HL-60 (cell line): ENCODE measurements around the gene DEFB116.

Experiments
- DNase-seq, 2 experiments: peaks; one replicate each; pipeline ENCODE4 v3.0.0-alpha.2; 2010 to 2020; ENCODE audit warnings: low read depth in 1 of 2, low spot score in 1 of 2
- H3K27ac ChIP-seq: fragments of 250-450 bp; sonication (Bioruptor Pico); replicated peaks from 2 replicates; pipeline ENCODE4 v1.5.1; 2020; ENCODE audit warnings: mild to moderate bottlenecking, moderate library complexity
- H3K27me3 ChIP-seq: fragments of 250-450 bp; sonication (Bioruptor Pico); 2 replicates; pipeline ENCODE4 v1.5.1; 2021; ENCODE audit warnings: mild to moderate bottlenecking, moderate library complexity; ENCODE audit not compliant: insufficient read depth, poor library complexity, severe bottlenecking
- H3K4me3 ChIP-seq: replicated peaks from 2 replicates; pipeline ENCODE4 v1.5.1; 2011; ENCODE audit warnings: mild to moderate bottlenecking, control low read depth, low read length; ENCODE audit not compliant: insufficient read depth
- CTCF ChIP-seq: IDR thresholded peaks from one replicate; pipeline ENCODE4 v1.5.1; 2011; ENCODE audit warnings: low read length, control low read depth, inconsistent platforms; ENCODE audit not compliant: insufficient read depth
- GABPA ChIP-seq: IDR thresholded peaks from 2 replicates; pipeline ENCODE4 v1.6.1; 2012; ENCODE audit warnings: low read depth
- POLR2AphosphoS5 ChIP-seq: IDR thresholded peaks from 2 replicates; pipeline ENCODE4 v1.6.1; 2012; ENCODE audit warnings: low read depth
- REST ChIP-seq: IDR thresholded peaks from 2 replicates; pipeline ENCODE4 v1.6.1; 2012; ENCODE audit warnings: low read depth; ENCODE audit not compliant: insufficient replicate concordance
- SPI1 ChIP-seq: IDR thresholded peaks from 2 replicates; pipeline ENCODE4 v1.6.1; 2012; ENCODE audit warnings: low read depth, mild to moderate bottlenecking, borderline replicate concordance
- long read RNA-seq: library from polyadenylated mRNA; unstranded; transcript quantifications from one replicate; pipeline ENCODE4 v2.0.0, GENCODE V29; 2020

The DEFB116 gene
- long read RNA-seq: 0 reads

- TF ChIP-seq CTCF (no peak), GABPA (no peak), REST (no peak), SPI1 (no peak), POLR2AphosphoS5 (no peak)
- Histone ChIP-seq H3K27ac (no peak within 1 kb of the TSS), H3K27me3 (no peaks in the 10 kb centered on the region), H3K4me3 (no peak within 1 kb of the TSS)
- no peak for DNase-seq
These were observed at the start of gene DEFB116 for GRCh38 chr20:31308535-31309162. Gene DEFB116, minus strand, starts transcription at chr20:31308585. Its CDS starts 0 bp downstream, at chr20:31308585.

GRCh38 chr20:31355981-31356380, 47.6 kb upstream of the DEFB116 start:
- no peak for TF ChIP-seq SPI1
- TF ChIP-seq POLR2AphosphoS5: no peak
- TF ChIP-seq GABPA: no peak
- TF ChIP-seq REST: no peak
- TF ChIP-seq CTCF: no peak
- Histone ChIP-seq H3K4me3 (no peak overlapping the region), H3K27ac (no peak overlapping the region), H3K27me3 (no peaks in the 10 kb centered on the region)
- DNase-seq: no peak

GRCh38 chr20:31341470-31341869, 33.1 kb upstream of the DEFB116 start:
- no peak overlapping the region for H3K4me3 ChIP-seq
- no peak for DNase-seq
- no peak overlapping the region for H3K27ac ChIP-seq
- no peaks in the 10 kb centered on the region for H3K27me3 ChIP-seq
- no peak for TF ChIP-seq CTCF
- no peak for TF ChIP-seq POLR2AphosphoS5
- no peak for TF ChIP-seq SPI1
- TF ChIP-seq REST: no peak
- TF ChIP-seq GABPA: no peak
